Activated naive CD8-positive, alpha-beta T cell treated with anti-CD3 and anti-CD28 coated beads for 36 hours (primary cell): ENCODE data around the gene INSR. TPM values are rescaled to one million over a fixed set of nuclear protein-coding genes. Genes with fewer than 3 reads are reported as not detected.
A peak's percentile ranks its signal among the peaks of the same experiment; 100 is the strongest.
"Not testable (repeated sequence)": the region's sequence is repeated elsewhere in the genome, so short reads cannot be mapped to it uniquely, and the experiment has no call there.

Source experiments
- DNase-seq: peaks from one replicate; pipeline ENCODE4 v3.0.0; 2021
- H3K27ac Mint-ChIP-seq: one replicate; pipeline ENCODE4 v1.8.0; 2022; ENCODE audit warnings: mild to moderate bottlenecking, moderate library complexity, mixed read lengths
- H3K27me3 Mint-ChIP-seq: one replicate; pipeline ENCODE4 v1.8.0; 2022; ENCODE audit warnings: mild to moderate bottlenecking, mixed read lengths
- H3K36me3 Mint-ChIP-seq: one replicate; pipeline ENCODE4 v1.8.0; 2021; ENCODE audit warnings: mild to moderate bottlenecking, mixed read lengths
- H3K4me1 Mint-ChIP-seq: one replicate; pipeline ENCODE4 v1.8.0; 2021; ENCODE audit warnings: mixed read lengths
- H3K4me3 Mint-ChIP-seq: one replicate; pipeline ENCODE4 v1.8.0; 2022; ENCODE audit warnings: mild to moderate bottlenecking, moderate library complexity, mixed read lengths
- H3K9me3 Mint-ChIP-seq: one replicate; pipeline ENCODE4 v1.8.0; 2022; ENCODE audit warnings: mixed read lengths
- total RNA-seq, 2 experiments: library from RNA; stranded (reverse); gene quantifications; one replicate each; pipeline ENCODE4 v1.2.3, GENCODE V29; 2021

The INSR gene
- total RNA-seq, 2 experiments from 2014 or later, result 1.2 to 1.4 TPM

DNA sequence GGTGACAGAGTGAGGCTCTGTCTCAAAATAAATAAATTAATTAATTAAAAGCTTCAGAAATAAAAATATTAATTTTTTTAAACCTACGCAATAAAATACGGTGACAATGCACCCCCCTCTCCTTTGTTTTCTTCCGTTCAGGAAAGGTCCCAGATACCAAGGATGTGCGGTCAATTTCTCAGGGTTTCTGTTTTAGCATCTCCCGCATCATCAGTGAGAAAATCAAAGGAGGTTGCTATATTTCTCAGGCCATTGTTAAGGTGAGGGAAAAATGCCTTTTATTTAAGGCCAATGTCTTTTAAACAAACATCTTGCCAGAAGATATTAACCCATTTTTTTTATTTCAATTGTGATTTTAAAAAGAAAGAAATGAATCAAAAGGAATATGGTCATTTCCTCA, 111.7 kb downstream of the INSR start:
- no peak for DNase-seq
- peaks cover 3% of the 10 kb centered on the region for H3K27me3 Mint-ChIP-seq
- no peak overlapping the region for H3K4me3 Mint-ChIP-seq
- no peaks in the 10 kb centered on the region for H3K36me3 Mint-ChIP-seq
- peaks cover 1% of the 10 kb centered on the region for H3K9me3 Mint-ChIP-seq
- peaks cover 44% of the 10 kb centered on the region for H3K4me1 Mint-ChIP-seq
- no peak overlapping the region for H3K27ac Mint-ChIP-seq

DNA sequence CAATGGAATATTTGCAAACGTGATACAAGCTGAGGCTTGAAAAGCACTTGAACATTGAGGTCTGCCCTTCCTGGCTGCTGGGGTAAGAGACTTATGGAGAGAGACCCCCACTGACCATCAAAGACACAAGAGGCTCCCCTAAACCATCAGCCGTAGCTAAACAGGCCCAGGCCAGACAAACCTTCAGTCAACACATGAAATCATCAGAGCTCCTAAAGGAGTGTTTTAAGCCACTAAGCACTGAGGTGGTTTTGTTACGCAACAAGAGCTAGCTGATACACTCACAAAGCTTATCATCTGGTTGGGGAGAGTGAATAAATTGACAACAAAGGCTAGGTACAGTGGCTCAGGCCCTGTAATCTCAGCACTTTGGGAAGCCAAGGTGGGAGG, 114.3 kb downstream of the INSR start:
- peaks cover 1% of the 10 kb centered on the region for H3K9me3 Mint-ChIP-seq
- no peaks in the 10 kb centered on the region for H3K36me3 Mint-ChIP-seq
- peaks cover 6% of the 10 kb centered on the region for H3K27me3 Mint-ChIP-seq
- peaks cover 28% of the 10 kb centered on the region for H3K4me1 Mint-ChIP-seq
- no peak overlapping the region for H3K4me3 Mint-ChIP-seq
- no peak for DNase-seq
- H3K27ac Mint-ChIP-seq, result no peak overlapping the region

- H3K36me3 Mint-ChIP-seq, result no peaks in the 10 kb centered on the region
- no peak overlapping the region for H3K27ac Mint-ChIP-seq
- peaks cover 22% of the 10 kb centered on the region for H3K4me1 Mint-ChIP-seq
- peaks cover 1% of the 10 kb centered on the region for H3K9me3 Mint-ChIP-seq
- H3K27me3 Mint-ChIP-seq, result peaks cover 6% of the 10 kb centered on the region
- no peak overlapping the region for H3K4me3 Mint-ChIP-seq
- DNase-seq, result no peak
Measured at GRCh38 chr19:7177926-7178325, 116.3 kb downstream of the INSR start.

- H3K4me3 Mint-ChIP-seq, result no peak overlapping the region
- no peaks in the 10 kb centered on the region for H3K36me3 Mint-ChIP-seq
- DNase-seq, result no peak
- H3K4me1 Mint-ChIP-seq, result peaks cover 16% of the 10 kb centered on the region
- peaks cover 1% of the 10 kb centered on the region for H3K9me3 Mint-ChIP-seq
- H3K27ac Mint-ChIP-seq, result no peak overlapping the region
- peaks cover 6% of the 10 kb centered on the region for H3K27me3 Mint-ChIP-seq
Measured at GRCh38 chr19:7176792-7177191, 117.4 kb downstream of the INSR start.

DNA sequence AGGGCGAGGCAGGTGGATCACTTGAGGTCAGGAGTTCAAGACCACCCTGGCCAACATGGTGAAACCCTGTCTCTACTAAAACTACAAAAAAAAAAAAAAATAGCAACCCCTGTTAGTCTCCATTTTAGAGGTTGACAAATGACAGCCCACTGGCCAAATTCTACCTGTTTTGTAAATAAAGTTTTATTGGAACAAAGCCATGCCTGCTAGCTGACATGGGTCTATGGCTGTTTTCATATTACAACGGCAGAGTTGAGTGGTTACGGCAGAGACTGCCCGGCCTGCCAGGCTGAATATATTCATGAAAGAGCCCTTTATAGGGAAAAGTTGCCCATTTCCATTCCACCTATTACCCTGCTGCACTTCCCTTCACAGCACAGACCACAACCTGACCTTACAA, 121.4 kb downstream of the INSR start:
- H3K4me1 Mint-ChIP-seq, result no peaks in the 10 kb centered on the region
- H3K27ac Mint-ChIP-seq, result no peak overlapping the region
- peaks cover 6% of the 10 kb centered on the region for H3K9me3 Mint-ChIP-seq
- peaks cover 6% of the 10 kb centered on the region for H3K27me3 Mint-ChIP-seq
- DNase-seq, result no peak
- H3K4me3 Mint-ChIP-seq, result no peak overlapping the region
- peaks cover 2% of the 10 kb centered on the region for H3K36me3 Mint-ChIP-seq

DNA sequence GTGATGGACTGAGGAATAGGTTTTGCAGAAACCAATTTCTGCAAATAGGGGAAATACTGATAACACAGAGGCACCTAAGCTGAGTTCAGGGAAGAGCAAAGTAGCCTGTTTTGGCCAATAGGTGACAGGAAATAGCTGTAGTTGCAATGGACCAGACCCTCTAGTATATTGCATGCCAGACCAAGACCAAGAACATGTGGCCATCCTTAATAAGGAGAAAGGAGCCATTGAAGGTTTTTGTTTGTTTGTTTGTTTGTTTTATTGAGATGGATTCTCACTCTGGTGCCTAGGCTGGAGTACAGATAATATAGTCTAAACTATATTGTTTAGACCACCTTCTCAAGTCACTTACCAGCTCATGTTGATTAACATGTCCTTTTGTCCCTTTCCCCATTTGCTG, 123.2 kb downstream of the INSR start:
- Mint-ChIP-seq H3K4me1 (no peaks in the 10 kb centered on the region), H3K9me3 (peaks cover 6% of the 10 kb centered on the region), H3K27ac (no peak overlapping the region), H3K36me3 (peaks cover 2% of the 10 kb centered on the region), H3K4me3 (no peak overlapping the region), H3K27me3 (peaks cover 6% of the 10 kb centered on the region)
- DNase-seq, result no peak

DNA sequence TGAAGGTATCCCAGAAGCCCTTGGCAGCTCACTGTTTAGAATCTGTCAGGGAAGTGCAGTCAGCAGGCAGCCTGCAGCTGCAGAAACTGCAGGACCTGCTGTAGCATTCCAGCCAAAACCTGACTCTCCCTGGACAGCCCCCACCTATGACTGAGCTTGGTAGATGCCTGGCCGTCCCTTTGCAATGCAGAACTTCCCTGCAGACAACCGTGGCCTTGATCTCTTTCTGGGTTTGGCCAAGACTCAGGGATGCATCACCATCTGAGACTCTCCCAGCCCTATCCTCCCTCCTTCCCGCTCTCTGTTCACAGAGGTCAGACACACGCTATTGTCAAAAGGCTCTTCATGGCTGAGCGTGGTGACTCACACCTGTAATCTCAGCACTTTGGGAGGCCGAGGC, 125.3 kb downstream of the INSR start:
- Mint-ChIP-seq H3K27ac (no peak overlapping the region), H3K9me3 (peaks cover 6% of the 10 kb centered on the region), H3K4me3 (no peak overlapping the region), H3K27me3 (no peaks in the 10 kb centered on the region), H3K4me1 (no peaks in the 10 kb centered on the region), H3K36me3 (peaks cover 2% of the 10 kb centered on the region)
- DNase-seq, result no peak

GRCh38 chr19:7161292-7161691, 132.9 kb downstream of the INSR start:
- no peaks in the 10 kb centered on the region for H3K36me3 Mint-ChIP-seq
- H3K4me3 Mint-ChIP-seq, result no peak overlapping the region
- no peaks in the 10 kb centered on the region for H3K27me3 Mint-ChIP-seq
- DNase-seq, result no peak
- no peaks in the 10 kb centered on the region for H3K4me1 Mint-ChIP-seq
- no peak overlapping the region for H3K27ac Mint-ChIP-seq
- no peaks in the 10 kb centered on the region for H3K9me3 Mint-ChIP-seq

DNA sequence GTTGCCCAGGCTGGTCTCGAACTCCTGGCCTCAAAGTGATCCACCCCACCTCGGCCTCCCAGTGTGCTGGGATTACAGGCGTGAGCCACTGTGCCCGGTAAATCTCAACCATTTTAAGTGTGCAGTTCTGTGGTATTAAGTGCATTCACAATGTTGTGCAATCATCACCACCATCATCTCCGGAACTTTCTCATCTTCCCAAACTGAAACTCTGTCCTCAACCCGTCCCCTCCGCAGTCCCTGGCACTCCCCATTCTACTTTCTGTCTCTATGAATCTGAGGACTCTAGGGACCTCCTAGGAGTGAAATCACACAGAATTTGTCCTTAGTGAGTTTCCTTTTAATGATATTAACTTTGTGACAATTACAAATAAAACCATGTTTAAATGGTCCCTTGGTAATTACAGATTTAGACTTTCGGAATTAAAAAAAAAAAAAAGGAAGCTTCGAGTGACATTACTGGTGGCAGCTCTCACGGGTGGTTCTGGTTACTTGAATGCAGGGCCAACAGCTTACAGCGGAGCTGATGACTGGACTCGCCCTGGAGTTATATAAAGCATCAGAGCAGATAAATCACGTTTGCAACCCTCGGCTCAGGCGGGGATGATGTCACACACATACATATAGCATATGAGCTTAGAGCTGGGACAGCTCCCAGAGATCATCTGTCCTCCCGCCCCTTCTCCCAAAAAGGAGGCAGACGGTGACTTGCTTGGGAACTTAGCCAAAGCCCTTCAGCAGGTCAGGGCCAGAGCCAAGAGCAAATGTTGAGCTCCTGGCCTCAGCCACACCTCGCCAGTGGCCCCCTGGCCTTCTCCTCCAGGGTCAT, 134.9 kb downstream of the INSR start:
- no peaks in the 10 kb centered on the region for H3K9me3 Mint-ChIP-seq
- no peaks in the 10 kb centered on the region for H3K27me3 Mint-ChIP-seq
- H3K27ac Mint-ChIP-seq, result no peak overlapping the region
- H3K4me3 Mint-ChIP-seq, result no peak overlapping the region
- H3K4me1 Mint-ChIP-seq, result no peaks in the 10 kb centered on the region
- DNase-seq, result no peak
- no peaks in the 10 kb centered on the region for H3K36me3 Mint-ChIP-seq

- no peak for DNase-seq
- Mint-ChIP-seq H3K36me3 (peaks cover 3% of the 10 kb centered on the region), H3K27me3 (no peaks in the 10 kb centered on the region), H3K4me1 (peaks cover 3% of the 10 kb centered on the region), H3K4me3 (no peak overlapping the region), H3K27ac (peak overlapping the region; percentile 72), H3K9me3 (peaks cover 3% of the 10 kb centered on the region)
Measured at GRCh38 chr19:7153022-7153421, 141.2 kb downstream of the INSR start.

DNA sequence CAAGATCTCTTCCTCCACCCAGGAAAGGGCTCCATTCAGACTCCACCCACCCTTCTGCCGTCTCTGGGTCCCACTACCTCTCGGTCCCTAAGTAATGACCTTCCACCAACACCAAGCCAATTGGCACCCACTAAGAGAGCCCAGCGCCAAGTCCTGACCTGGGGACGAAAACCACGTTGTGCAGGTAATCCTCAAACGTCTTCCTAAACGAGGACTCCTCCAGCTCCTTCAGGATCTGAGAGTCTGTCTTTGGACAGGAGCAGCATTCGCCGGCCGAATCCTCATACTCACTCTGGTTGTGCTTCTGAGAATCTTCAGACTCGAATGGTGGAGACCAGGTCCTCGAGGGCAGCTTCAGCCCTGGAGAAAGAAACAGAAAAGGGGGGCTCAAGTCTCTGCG, 141.6 kb downstream of the INSR start:
- H3K4me1 Mint-ChIP-seq, result peaks cover 3% of the 10 kb centered on the region
- H3K36me3 Mint-ChIP-seq, result peaks cover 3% of the 10 kb centered on the region
- H3K4me3 Mint-ChIP-seq, result no peak overlapping the region
- H3K27me3 Mint-ChIP-seq, result no peaks in the 10 kb centered on the region
- no peak overlapping the region for H3K27ac Mint-ChIP-seq
- no peak for DNase-seq
- peaks cover 3% of the 10 kb centered on the region for H3K9me3 Mint-ChIP-seq

DNA sequence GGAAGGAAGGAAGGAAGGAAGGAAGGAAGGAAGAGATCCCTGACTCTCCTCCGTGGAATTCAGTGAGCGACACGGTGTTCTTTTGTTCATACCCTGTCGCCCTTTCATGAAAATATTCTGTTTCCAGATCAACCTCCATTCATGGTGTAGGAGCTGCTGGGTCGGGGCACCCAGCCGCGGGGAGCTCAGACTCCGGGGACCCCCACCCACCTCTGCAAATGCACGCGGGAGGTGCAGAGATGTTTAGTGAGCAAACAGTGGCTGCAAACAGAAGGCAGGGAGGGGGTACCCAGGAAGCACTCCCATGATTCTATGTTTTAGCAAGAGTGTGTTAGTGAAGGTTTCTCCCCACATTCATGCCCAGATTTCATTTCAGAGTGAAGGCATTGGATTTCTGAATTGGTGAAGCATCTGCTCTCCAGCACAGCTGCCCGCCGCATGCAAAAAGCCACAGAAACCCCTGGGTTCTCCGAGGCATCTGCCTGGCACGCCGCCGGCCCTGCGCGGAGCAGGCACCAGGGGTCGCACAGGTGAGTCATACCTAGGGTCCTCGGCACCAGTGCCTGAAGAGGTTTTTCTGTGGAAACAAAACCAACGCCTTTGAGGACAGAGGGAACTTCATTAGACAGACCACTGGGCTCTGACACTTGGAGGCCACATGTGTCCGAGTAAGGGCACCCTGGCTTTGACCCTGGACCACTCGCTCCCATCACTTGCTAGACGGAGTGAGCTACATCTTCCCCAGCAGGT, 144.1 kb downstream of the INSR start:
- Mint-ChIP-seq H3K27ac (no peak overlapping the region), H3K4me1 (peaks cover 5% of the 10 kb centered on the region), H3K9me3 (peaks cover 4% of the 10 kb centered on the region), H3K36me3 (peaks cover 3% of the 10 kb centered on the region), H3K4me3 (no peak overlapping the region), H3K27me3 (no peaks in the 10 kb centered on the region)
- no peak for DNase-seq

- not testable (repeated sequence) for H3K27me3 Mint-ChIP-seq, H3K36me3 Mint-ChIP-seq, H3K4me3 Mint-ChIP-seq, H3K27ac Mint-ChIP-seq, H3K4me1 Mint-ChIP-seq, H3K9me3 Mint-ChIP-seq
- peak; percentile 11 for DNase-seq
Measured at GRCh38 chr19:7147119-7147675, 147.0 kb downstream of the INSR start.

- H3K36me3 Mint-ChIP-seq, DNase-seq, H3K9me3 Mint-ChIP-seq: not testable (repeated sequence)
Measured at GRCh38 chr19:7146086-7146485, 148.1 kb downstream of the INSR start.

GRCh38 chr19:7145494-7145893, 148.7 kb downstream of the INSR start:
- no peak for DNase-seq
- no peak overlapping the region for H3K27ac Mint-ChIP-seq
- no peaks in the 10 kb centered on the region for H3K27me3 Mint-ChIP-seq
- H3K4me1 Mint-ChIP-seq, result peaks cover 5% of the 10 kb centered on the region
- peaks cover 2% of the 10 kb centered on the region for H3K9me3 Mint-ChIP-seq
- H3K4me3 Mint-ChIP-seq, result no peak overlapping the region
- no peaks in the 10 kb centered on the region for H3K36me3 Mint-ChIP-seq

More at GRCh38 chr19:7146086-7146485, 148.1 kb downstream of the INSR start:
- H3K4me1 Mint-ChIP-seq, H3K27ac Mint-ChIP-seq, H3K4me3 Mint-ChIP-seq, H3K27me3 Mint-ChIP-seq: not testable (repeated sequence)
